ENCODE results near the gene KRT8.
A peak's percentile ranks its signal among the peaks of the same experiment; 100 is the strongest.
"Not testable (repeated sequence)": the region's sequence is repeated elsewhere in the genome, so short reads cannot be mapped to it uniquely, and the experiment has no call there.

KRT8 gene

GRCh38 chr12:52901715-52902541 is 2.9 kb downstream of the KRT8 start:
- DNase-seq (ENCODE audit: low spot score), result no peak

DNA sequence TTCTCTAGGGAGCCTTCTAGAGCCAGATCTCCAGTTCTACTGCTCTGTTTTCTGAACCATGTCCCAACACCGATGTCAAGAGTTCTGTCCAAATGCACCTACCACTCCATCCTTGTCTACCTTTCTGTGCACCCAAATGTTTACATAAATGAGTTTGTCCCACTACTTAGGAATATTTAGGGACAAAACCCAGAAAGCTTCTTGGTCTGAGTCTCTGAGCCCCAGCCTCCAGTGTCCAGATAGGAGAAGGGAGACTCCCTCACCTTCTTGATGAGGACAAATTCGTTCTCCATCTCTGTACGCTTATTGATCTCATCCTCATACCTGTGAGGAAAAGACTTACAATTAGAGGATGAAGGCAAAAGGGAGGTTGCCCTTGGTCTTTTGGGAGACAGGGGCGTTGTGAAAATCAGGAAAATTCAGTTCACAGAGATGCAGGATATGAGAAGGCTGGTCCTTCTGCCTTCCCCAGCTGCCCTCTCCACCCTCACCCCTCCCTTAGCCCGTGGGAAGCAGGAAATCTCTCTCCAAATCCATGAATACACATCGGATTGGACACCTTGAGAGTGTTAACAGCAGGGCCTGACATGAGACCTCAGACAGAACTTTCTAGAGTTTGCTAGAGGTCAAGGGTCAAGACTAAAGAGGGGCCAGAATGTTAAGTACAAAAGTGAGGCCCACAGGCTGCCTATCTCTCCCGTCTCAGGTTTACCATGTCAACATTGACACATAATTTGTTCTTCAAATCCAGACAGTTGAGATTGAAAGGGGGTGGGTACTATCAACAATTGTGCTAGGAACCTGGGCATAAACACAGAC is 3.8 kb downstream of the KRT8 start:
- no peak for DNase-seq (ENCODE audit: low spot score)

GRCh38 chr12:52900166-52900895 is 4.5 kb downstream of the KRT8 start:
- no peak for DNase-seq (ENCODE audit: low spot score)

- DNase-seq (ENCODE audit: low spot score), result no peak
Observed at GRCh38 chr12:52899338-52900035, 5.4 kb downstream of the KRT8 start.

DNA sequence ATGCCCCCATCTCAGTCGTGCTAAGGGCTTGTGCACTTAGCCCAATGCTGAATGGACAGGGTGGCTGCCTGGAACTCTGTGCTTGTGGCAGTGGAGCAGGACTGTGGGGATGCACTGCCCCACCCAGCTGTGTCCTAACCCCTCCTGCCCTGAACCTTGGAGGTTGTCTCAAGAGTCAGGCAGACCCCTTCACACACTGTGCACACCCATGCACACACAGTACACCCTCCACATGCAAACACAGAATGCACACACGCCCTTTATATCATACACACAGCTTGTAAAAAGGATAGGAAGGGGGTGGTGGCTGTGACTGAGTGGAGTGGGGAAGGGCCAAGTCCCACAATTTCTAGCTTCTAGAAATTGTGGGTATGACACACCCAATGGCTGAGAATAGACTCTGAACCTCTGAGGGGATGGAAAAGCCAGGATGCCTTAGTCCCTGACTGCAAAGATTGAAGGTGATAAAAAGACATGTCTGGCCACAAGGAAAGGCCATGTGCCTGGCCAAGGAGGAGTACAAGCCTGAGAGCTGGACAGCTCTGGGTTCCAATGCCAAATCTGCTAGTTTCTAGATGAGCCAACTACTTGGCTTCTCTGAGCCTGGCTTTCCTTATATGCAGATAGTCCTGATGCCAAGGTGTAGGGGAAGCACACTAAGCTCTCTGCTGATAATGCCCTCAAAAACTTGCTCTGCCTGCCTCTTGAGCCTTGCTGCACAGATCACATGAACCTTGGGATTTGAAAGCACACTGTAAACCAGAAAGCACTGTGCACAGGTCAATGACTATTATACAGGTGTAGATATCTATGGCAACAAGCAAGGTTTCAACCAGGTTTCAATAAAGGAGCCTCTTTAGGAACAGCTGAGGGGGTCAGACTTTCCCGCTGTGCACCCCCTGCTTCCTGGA is 8.4 kb downstream of the KRT8 start:
- peak; percentile 23 for DNase-seq (ENCODE audit: low spot score)

- no peak for DNase-seq (ENCODE audit: low spot score)
Observed at GRCh38 chr12:52895726-52896189, 9.1 kb downstream of the KRT8 start.

GRCh38 chr12:52892974-52893373 is 11.9 kb downstream of the KRT8 start:
- no peak for DNase-seq (ENCODE audit: low spot score)

GRCh38 chr12:52892207-52892852 is 12.5 kb downstream of the KRT8 start:
- DNase-seq (ENCODE audit: low spot score), result no peak

DNA sequence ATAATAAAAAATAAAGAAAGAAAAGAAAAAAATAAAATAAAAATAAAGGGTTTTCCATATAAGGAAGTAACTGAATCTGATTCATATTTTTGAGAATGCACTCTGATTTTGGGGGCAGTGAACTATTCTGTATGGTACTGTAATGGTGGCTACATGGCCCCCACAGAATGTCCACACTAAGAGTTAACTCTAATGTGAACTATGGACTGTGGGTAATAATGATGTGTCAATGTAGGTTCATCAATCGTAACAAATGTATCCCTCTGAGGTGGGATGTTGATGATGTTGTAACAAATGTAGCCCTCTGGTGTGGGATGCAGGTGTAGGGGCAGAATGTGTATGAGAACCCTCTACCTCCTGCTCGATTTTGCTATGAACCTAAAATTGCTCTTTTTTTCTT is 13.8 kb downstream of the KRT8 start:
- DNase-seq (ENCODE audit: low spot score), result no peak

DNA sequence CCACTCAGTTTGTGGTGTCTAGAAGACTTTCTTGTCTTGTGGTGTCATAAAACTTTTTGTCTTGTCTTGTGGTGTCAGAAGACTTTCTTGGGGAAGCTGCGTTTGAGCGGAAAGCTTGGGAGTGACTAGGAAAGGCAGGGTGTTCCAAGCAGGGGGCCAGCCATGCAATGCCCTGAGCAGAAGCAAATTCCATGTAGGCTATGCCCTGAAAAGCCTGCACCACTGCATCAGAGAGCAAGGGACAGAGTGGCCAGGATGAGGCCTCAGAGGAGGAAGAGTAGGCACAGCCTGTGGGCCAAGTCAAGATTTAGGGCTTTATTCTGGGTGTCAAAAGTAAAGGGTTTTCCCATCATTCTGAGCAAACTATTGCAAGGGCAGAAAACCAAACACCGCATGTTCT is 14.5 kb downstream of the KRT8 start:
- DNase-seq (ENCODE audit: low spot score), result no peak

GRCh38 chr12:52884526-52885293 is 20.2 kb downstream of the KRT8 start:
- DNase-seq (ENCODE audit: low spot score), result peak; percentile 74

DNA sequence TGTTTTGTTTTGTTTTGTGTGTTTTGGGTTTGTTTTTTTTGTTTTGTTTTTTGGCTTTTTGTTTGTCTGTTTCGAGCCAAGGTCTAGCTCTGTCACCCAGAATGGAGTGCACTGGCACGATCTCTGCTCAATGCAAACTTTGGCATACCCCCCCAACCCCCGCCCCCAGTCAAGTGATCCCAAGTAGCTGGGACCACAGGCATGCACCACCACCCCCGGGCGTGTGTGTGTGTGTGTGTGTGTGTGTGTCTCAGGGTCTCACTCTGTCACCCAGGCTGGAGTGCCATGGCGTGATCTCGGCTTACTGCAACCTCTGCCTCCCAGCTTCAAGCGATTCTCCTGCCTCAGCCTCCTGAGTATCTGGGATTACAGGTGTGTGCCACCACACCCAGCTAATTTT is 24.4 kb downstream of the KRT8 start:
- DNase-seq (ENCODE audit: low spot score), result not testable (repeated sequence)

- DNase-seq (ENCODE audit: low spot score), result peak; percentile 85
Observed at GRCh38 chr12:52879394-52880351, 25.2 kb downstream of the KRT8 start.

GRCh38 chr12:52878507-52879393 is 26.1 kb downstream of the KRT8 start:
- DNase-seq (ENCODE audit: low spot score), result no peak

- DNase-seq (ENCODE audit: low spot score), result no peak
Observed at GRCh38 chr12:52877242-52877641, 27.6 kb downstream of the KRT8 start.

DNA sequence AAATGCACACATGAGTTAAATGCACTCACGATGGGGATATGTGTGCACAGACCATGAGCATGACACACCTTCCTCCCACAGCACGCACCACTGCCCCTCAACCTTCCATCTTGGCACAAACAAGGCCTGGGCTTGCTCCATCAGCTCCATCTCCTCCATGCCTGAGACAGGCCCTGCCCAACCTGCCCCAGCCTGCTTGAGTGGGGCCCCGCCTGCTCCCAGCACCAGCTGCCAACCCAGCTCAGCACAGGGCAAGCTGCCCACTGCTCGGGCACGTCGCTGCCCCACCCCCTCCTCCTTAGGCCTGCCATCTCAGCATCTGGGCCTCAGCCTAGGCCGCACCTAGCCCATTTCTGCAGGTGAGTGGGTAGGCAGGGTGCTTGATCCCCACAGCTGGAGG is 28.5 kb downstream of the KRT8 start:
- DNase-seq (ENCODE audit: low spot score), result peak; percentile 85
